EL (cell line): ENCODE data around the gene UBA3.

ENCODE experiments used
- DNase-seq: peaks from one replicate; pipeline ENCODE4 v3.0.0-alpha.2; 2016

Gene UBA3

DNA sequence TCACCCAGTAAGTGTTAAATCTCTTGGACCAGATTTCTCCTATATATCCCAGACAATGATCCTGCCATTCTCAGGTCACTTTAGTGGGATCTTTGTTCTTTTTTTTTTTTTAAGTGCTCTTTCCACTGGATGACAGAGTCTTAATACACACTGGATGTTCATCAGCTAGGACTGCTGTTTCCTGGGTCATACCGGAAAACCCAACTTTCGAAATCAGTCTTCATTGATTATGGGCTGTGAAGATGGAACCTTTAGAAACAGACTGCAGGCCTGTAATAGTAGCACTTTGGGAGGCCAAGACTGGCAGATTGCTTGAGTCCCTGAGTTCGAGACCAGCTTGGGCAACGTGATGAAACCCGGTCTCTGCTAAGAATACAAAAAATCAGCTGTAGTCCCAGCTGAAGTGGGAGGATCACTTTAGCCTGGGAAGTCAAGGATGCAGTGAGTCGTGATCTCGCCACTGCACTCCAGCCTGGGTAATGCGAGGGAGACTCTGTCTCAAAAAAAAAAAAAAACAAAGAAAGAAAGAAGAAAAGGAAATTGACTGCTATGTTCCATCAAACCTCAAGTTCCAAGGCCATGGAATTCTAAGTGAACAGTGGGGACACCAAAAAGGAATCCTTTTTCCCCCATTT is 69.0 kb downstream of the UBA3 start:
- peak; percentile 24 for DNase-seq

DNA sequence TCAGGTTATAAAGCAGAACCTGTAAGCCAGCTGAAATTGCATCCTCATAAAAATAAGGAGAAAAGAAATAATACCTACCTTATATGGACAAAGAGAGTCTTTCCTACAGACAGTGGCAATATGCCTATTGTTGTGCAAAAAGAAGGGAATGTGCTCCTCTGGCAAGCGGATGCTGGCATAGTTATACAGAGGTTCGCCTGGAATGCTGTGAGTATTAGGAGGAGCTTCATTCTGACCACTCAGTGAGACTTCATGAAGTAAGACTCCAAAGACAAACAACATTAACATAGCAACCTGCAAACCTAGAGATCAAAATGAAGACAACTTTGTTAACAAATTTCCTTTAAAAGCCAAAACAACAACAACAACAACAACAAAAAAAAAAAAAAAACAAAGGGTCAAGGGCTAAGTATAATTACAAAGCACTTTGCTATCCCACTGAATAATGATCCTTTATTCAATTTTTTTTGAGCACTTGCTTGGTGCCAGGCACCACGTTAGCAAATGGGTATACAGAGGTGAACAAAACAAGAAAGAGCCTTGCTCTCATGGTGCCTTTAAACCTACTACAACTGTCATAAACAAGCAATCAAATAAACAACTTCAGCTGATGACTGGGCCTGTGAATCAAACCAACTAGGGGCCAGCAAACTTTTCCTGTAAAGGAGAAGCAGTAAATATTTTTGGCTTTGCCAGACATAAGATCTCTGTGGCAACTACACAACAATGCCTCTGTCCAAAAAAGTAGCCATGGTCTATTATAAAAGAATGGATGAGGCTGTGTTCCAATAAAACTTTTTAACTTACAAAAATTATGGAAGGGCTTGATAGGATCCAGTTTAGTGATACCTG is 70.4 kb downstream of the UBA3 start:
- peak; percentile 77 for DNase-seq

DNA sequence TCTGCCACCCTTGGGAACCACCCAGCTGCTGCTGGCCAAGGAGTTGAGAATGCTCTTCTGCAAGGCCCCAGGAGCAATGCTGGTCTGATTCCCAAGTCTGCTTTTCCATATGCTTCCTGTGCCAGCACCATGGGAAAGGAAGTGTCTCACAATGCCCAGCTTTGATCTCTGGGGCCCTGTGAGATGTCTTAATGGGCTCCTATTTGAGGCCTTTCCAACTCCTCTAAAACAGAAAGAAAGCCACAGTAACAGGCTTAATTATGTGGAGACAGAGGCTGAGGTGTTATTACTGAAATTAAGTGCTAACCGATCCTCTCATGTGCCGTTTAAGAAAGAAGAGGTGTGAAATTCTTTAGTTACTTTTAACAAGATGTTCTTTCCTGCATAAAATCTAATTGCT is 71.2 kb downstream of the UBA3 start:
- no peak for DNase-seq

DNA sequence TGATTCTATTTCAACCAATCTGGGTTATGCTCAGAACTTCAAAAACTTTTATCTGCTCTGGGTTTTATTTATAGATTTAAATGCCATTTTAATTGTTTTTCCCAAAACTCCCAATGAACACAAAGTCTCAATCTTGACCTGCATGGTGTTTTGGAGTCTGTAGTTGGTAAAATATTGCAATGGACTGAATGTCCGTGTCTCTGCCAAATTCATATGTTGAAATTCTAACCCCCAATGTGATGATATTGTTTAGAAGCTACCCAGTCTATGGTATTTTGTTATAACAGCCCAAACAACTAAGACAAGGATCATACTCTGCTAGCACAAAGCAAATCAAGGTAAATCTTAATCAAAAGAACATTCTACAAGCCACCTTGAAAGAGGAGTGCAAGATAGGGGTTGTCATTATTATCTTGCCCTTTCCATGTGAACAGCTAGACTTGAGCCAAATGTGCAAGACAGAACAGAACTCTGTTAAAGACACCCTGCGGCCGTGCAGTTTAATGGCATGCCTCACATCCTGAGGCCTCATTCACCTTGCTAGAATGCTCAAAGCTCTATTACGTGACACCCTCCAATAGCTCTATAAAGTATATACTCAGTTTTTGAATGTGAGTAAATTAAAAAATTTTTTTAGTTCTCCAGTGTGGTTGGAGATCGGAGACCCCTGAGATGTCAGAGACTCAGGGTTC is 74.2 kb downstream of the UBA3 start:
- DNase-seq = no peak

DNA sequence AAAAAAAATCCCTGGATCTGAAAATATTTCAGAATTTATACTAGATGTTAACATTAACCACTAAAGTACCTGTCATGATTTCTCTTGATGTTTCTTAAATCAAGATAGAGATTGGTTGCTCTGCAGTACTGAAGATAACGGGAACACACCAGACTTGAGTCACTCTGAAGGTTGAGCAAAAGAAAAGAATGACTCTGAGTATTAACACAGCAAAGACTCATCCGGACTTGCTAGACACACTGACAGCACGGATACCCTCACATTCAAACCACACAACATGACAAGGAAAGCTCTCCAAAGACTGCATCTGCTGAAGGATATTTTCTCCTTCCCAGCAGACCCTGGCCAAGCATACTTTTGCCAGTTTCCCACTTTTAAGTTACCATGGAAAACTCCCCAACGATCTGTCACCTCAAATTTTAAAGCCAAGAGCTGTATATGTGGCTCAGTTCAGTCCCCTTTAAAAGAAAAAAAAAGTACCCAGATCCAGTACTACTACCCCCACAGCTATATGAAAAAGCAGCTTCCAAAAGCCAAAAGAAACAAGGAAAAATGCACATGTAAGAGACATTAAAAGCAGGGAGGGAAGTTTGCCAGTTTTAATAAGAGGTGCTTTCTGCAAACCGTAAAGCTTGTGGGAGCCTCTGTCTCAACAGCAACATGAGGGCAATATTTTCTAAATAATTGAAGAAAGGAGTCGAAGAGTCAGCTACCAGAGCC is 74.9 kb downstream of the UBA3 start:
- no peak for DNase-seq
